H9 (cell line): ENCODE results near the gene NXN. TPM values are rescaled to one million over a fixed set of nuclear protein-coding genes. Genes with fewer than 3 reads are reported as not detected.

ENCODE experiments used
- DNase-seq: peaks from one replicate; pipeline ENCODE4 v3.0.0-alpha.2; 2017
- H2AFZ ChIP-seq: one replicate; pipeline ENCODE4 v1.6.1; 2013; ENCODE audit warnings: mild to moderate bottlenecking, low read length, control low read depth, moderate library complexity
- H2AK5ac ChIP-seq: 2 replicates; pipeline ENCODE4 v1.6.1; 2013; ENCODE audit warnings: low read length, control low read depth, mixed read lengths; ENCODE audit not compliant: insufficient read length
- H2BK120ac ChIP-seq: one replicate; pipeline ENCODE4 v1.6.1; 2013; ENCODE audit warnings: low read depth, mild to moderate bottlenecking, low read length, control low read depth, inconsistent platforms; ENCODE audit not compliant: poor library complexity, severe bottlenecking
- H2BK12ac ChIP-seq: 2 replicates; pipeline ENCODE4 v1.6.1; 2013; ENCODE audit warnings: low read length, control low read depth, mixed read lengths, low read depth; ENCODE audit not compliant: insufficient read length
- H2BK15ac ChIP-seq: 2 replicates; pipeline ENCODE4 v1.6.1; 2013; ENCODE audit warnings: low read depth, low read length, control low read depth
- H2BK20ac ChIP-seq: one replicate; pipeline ENCODE4 v1.6.1; 2013; ENCODE audit warnings: low read depth, mild to moderate bottlenecking, low read length, control low read depth, inconsistent platforms; ENCODE audit not compliant: poor library complexity, severe bottlenecking
- H2BK5ac ChIP-seq: 2 replicates; pipeline ENCODE4 v1.6.1; 2013; ENCODE audit warnings: low read length, control low read depth, mixed read lengths; ENCODE audit not compliant: insufficient read length
- H3K14ac ChIP-seq: 2 replicates; pipeline ENCODE4 v1.6.1; 2013; ENCODE audit warnings: low read length, control low read depth; ENCODE audit not compliant: insufficient read depth
- H3K18ac ChIP-seq: 2 replicates; pipeline ENCODE4 v1.6.1; 2013; ENCODE audit warnings: low read depth, mild to moderate bottlenecking, mixed read lengths, low read length, control low read depth; ENCODE audit not compliant: insufficient read length
- H3K23ac ChIP-seq: 2 replicates; pipeline ENCODE4 v1.6.1; 2013; ENCODE audit warnings: low read length, control low read depth, mixed read lengths, low read depth; ENCODE audit not compliant: insufficient read length
- H3K23me2 ChIP-seq: 2 replicates; pipeline ENCODE4 v1.6.1; 2013; ENCODE audit warnings: low read depth, mild to moderate bottlenecking, mixed read lengths, low read length, control low read depth; ENCODE audit not compliant: insufficient read length, poor library complexity, severe bottlenecking
- H3K27ac ChIP-seq: 2 replicates; pipeline ENCODE4 v1.5.1; 2013; ENCODE audit warnings: low read length, control low read depth, mixed read lengths, low read depth; ENCODE audit not compliant: insufficient read length
- H3K27me3 ChIP-seq: 2 replicates; pipeline ENCODE4 v1.6.1; 2013; ENCODE audit warnings: low read length, control low read depth, inconsistent platforms; ENCODE audit not compliant: insufficient read depth
- H3K4ac ChIP-seq: 2 replicates; pipeline ENCODE4 v1.6.1; 2013; ENCODE audit warnings: low read depth, mild to moderate bottlenecking, control low read depth, inconsistent platforms, low read length, moderate library complexity
- H3K4me1 ChIP-seq: 2 replicates; pipeline ENCODE4 v1.6.1; 2013; ENCODE audit warnings: low read length, control low read depth, inconsistent platforms; ENCODE audit not compliant: insufficient read depth
- H3K4me2 ChIP-seq: 2 replicates; pipeline ENCODE4 v1.6.1; 2013; ENCODE audit warnings: low read length, control low read depth, mixed read lengths; ENCODE audit not compliant: insufficient read length, insufficient read depth
- H3K56ac ChIP-seq: 2 replicates; pipeline ENCODE4 v1.6.1; 2013; ENCODE audit warnings: low read depth, mild to moderate bottlenecking, mixed read lengths, low read length, control low read depth; ENCODE audit not compliant: insufficient read length
- H3K79me1 ChIP-seq: 2 replicates; pipeline ENCODE4 v1.6.1; 2013; ENCODE audit warnings: low read depth, mild to moderate bottlenecking, moderate library complexity, low read length, control low read depth, inconsistent platforms; ENCODE audit not compliant: insufficient read depth, poor library complexity, severe bottlenecking
- H3K79me2 ChIP-seq: 2 replicates; pipeline ENCODE4 v1.6.1; 2013; ENCODE audit warnings: low read length, control low read depth, inconsistent platforms; ENCODE audit not compliant: insufficient read depth
- H3K9ac ChIP-seq: 2 replicates; pipeline ENCODE4 v1.6.1; 2013; ENCODE audit warnings: low read length, control low read depth, mixed read lengths; ENCODE audit not compliant: insufficient read length; ENCODE audit errors: extremely low read depth
- H3K9me3 ChIP-seq: one replicate; pipeline ENCODE4 v1.6.1; 2013; ENCODE audit warnings: low read depth, low read length, inconsistent platforms; ENCODE audit not compliant: control insufficient read depth
- H3T11ph ChIP-seq: one replicate; pipeline ENCODE4 v1.6.1; 2013; ENCODE audit warnings: mild to moderate bottlenecking, low read length, control low read depth, inconsistent platforms
- H4K20me1 ChIP-seq: one replicate; pipeline ENCODE4 v1.6.1; 2013; ENCODE audit not compliant: control insufficient read depth, insufficient read length, insufficient read depth
- H4K5ac ChIP-seq: 2 replicates; pipeline ENCODE4 v1.6.1; 2013; ENCODE audit warnings: low read depth, mild to moderate bottlenecking, mixed read lengths, low read length, control low read depth; ENCODE audit not compliant: insufficient read length
- H4K8ac ChIP-seq: replicated peaks from 2 replicates; pipeline ENCODE4 v1.6.1; 2013; ENCODE audit warnings: low read length, control low read depth, mixed read lengths, low read depth; ENCODE audit not compliant: insufficient read length
- H4K91ac ChIP-seq: 2 replicates; pipeline ENCODE4 v1.6.1; 2013; ENCODE audit warnings: low read depth, mild to moderate bottlenecking, moderate library complexity, mixed read lengths, low read length, control low read depth; ENCODE audit not compliant: insufficient read length
- H3K27ac Mint-ChIP-seq, 3 experiments: 2 replicates in 2 of 3; 3 replicates in 1 of 3; pipeline ENCODE4 v1.8.0; 2020 to 2021; ENCODE audit warnings: mixed read lengths in 3 of 3, mild to moderate bottlenecking in 1 of 3, moderate library complexity in 1 of 3
- H3K27me3 Mint-ChIP-seq: 2 replicates; pipeline ENCODE4 v1.8.0; 2021; ENCODE audit warnings: low read depth, mild to moderate bottlenecking, moderate library complexity, mixed read lengths
- H3K36me3 Mint-ChIP-seq, 3 experiments: 2 replicates in 2 of 3; 3 replicates in 1 of 3; pipeline ENCODE4 v1.8.0; 2020 to 2021; ENCODE audit warnings: low read depth in 3 of 3, mixed read lengths in 3 of 3; ENCODE audit not compliant: insufficient read depth in 1 of 3
- H3K4me1 Mint-ChIP-seq, 2 experiments: 2 replicates each; pipeline ENCODE4 v1.8.0; 2020; ENCODE audit warnings: mixed read lengths in 2 of 2
- H3K4me3 Mint-ChIP-seq, 2 experiments: 2 replicates in 1 of 2; 3 replicates in 1 of 2; pipeline ENCODE4 v1.8.0; 2020 to 2021; ENCODE audit warnings: mild to moderate bottlenecking in 2 of 2, mixed read lengths in 2 of 2, moderate library complexity in 1 of 2
- H3K9me3 Mint-ChIP-seq, 2 experiments: 2 replicates in 1 of 2; 3 replicates in 1 of 2; pipeline ENCODE4 v1.8.0; 2020; ENCODE audit warnings: mild to moderate bottlenecking in 2 of 2, mixed read lengths in 2 of 2, moderate library complexity in 1 of 2
- WGBS: extraction: QIAGEN DNeasy Blood & Tissue Kit; methylation state at CpG from one replicate; pipeline ENCODE4 v1.1.7; 2013; ENCODE audit warnings: missing lambda C conversion rate, low lambda C conversion rate, mixed read lengths; ENCODE audit not compliant: insufficient read length; ENCODE audit errors: extremely low coverage; 5-methylcytosine and 5-hydroxymethylcytosine counted together
- total RNA-seq: library from RNA; stranded (reverse); gene quantifications from 2 replicates; pipeline ENCODE4 v1.2.1, GENCODE V29; 2021
- TF ChIP-seq, protein P1 (sequence below): fragments of 200-600 bp; sonication (generic); conservative IDR thresholded peaks from 3 replicates; pipeline ENCODE4 v1.8.0; 2021; ENCODE audit warnings: antibody characterized with exemption, mild to moderate bottlenecking

Gene NXN
- total RNA-seq, 1 experiment from 2014 or later, result 93.6 TPM

DNA sequence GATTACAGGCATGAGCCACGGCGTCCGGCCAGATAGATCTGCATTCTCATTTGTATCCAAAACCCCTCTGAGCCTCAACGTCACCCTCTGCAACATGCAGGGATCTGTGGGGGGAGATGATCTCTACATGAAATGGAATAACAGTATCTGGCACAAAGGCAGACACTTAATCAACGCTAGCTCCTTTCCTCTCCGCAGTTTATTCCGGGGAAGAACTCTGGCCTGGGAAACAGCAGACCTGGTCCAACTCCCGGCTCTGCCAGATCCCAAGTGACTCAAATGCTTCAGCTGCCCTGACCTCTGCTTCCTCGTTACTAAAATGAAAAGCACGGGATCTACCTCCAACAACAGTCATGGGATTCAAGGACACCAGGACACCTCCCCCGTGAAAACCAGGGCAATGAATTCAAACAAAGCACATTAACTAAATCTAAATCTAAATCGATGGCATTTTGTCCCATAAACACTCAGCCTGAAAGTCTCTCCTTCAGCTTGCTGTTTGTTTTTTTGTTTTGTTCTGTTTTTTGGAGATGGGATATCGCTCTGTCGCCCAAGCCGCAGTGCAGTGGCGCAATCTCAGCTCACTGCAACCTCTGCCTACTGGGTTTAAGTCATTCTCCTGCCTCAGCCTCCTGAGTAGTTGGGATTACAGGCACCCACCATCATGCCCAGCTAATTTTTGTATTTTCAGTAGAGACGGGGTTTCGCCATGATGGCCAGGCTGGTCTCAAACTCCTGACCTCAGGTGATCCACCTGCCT is 78.2 kb downstream of the NXN start:
- Mint-ChIP-seq H3K4me3 (peak overlapping the region in 1 of 2 experiments; percentile 30; a peak in 1 of 5 replicates), H3K27me3 (no peaks in the 10 kb centered on the region; the same call in 1 of the 2 replicates), H3K36me3 (peaks cover 4 to 16% (median 10%) of the 10 kb centered on the region in 3 experiments; a peak in 4 of 7 replicates), H3K9me3 (no peaks in the 10 kb centered on the region), H3K27ac (peak overlapping the region; percentile 77 to 90 (median 89); a peak in 6 of 7 replicates), H3K4me1 (peaks cover 44 to 49% of the 10 kb centered on the region in 2 experiments)
- Histone ChIP-seq H3K4me1 (peaks cover 7% of the 10 kb centered on the region; the same call in 1 of the 2 replicates), H3K23ac (no peak overlapping the region), H4K8ac (no peak overlapping the region), H3K79me1 (peaks cover 10% of the 10 kb centered on the region), H3K4me2 (no peak overlapping the region), H3K79me2 (peaks cover 11% of the 10 kb centered on the region; the same call in 1 of the 2 replicates), H2BK15ac (no peak overlapping the region), H2BK20ac (no peak overlapping the region), H4K20me1 (no peaks in the 10 kb centered on the region), H3K4ac (no peak overlapping the region), H3K56ac (no peak overlapping the region), H4K91ac (no peak overlapping the region), H3K27me3 (no peaks in the 10 kb centered on the region), H3K9ac (no peak overlapping the region), H4K5ac (no peak overlapping the region), H2BK12ac (no peak overlapping the region), H2BK5ac (no peak overlapping the region), H3K18ac (no peak overlapping the region), H3T11ph (no peak overlapping the region), H3K27ac (peak overlapping the region; percentile 51), H2AK5ac (no peak overlapping the region), H3K14ac (no peak overlapping the region; the same call in 1 of the 2 replicates), H3K23me2 (no peaks in the 10 kb centered on the region), H2BK120ac (no peak overlapping the region), H3K9me3 (no peaks in the 10 kb centered on the region), H2AFZ (no peak overlapping the region)
- no CpG with 5 or more reads among the region's 18 CpGs for WGBS
- TF ChIP-seq, protein P1, sequence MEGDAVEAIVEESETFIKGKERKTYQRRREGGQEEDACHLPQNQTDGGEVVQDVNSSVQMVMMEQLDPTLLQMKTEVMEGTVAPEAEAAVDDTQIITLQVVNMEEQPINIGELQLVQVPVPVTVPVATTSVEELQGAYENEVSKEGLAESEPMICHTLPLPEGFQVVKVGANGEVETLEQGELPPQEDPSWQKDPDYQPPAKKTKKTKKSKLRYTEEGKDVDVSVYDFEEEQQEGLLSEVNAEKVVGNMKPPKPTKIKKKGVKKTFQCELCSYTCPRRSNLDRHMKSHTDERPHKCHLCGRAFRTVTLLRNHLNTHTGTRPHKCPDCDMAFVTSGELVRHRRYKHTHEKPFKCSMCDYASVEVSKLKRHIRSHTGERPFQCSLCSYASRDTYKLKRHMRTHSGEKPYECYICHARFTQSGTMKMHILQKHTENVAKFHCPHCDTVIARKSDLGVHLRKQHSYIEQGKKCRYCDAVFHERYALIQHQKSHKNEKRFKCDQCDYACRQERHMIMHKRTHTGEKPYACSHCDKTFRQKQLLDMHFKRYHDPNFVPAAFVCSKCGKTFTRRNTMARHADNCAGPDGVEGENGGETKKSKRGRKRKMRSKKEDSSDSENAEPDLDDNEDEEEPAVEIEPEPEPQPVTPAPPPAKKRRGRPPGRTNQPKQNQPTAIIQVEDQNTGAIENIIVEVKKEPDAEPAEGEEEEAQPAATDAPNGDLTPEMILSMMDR, result no peak
- no peak for DNase-seq
